Right lung (tissue), 5 donors: ENCODE data around the gene RXRA. TPM values are rescaled to one million over a fixed set of nuclear protein-coding genes. Genes with fewer than 3 reads are reported as not detected.

Experiments used
- DNase-seq, 2 donors: peaks; one replicate each; pipeline ENCODE4 v3.0.0-alpha.2; 2013
- polyA plus RNA-seq, 5 donors: library from polyadenylated mRNA; unstranded; fragments of 120-200 nt; gene quantifications; one replicate each; pipeline versions ENCODE4 v1.2.1 to v1.2.3, GENCODE V29; 2013; ENCODE audit warnings: inconsistent platforms in 1 of 5, low replicate concordance in 1 of 5; ENCODE audit not compliant: insufficient read length in 5 of 5, insufficient read depth in 1 of 5

Gene RXRA
- polyA plus RNA-seq, 5 donors: 34.3 to 68.9 (median 47.8) TPM

GRCh38 chr9:134413112-134413715 lies 87.0 kb downstream of the RXRA start:
- no peak for DNase-seq

- peak in 1 of 2 donors; percentile 45 for DNase-seq
Observed at GRCh38 chr9:134413890-134414623, 87.8 kb downstream of the RXRA start.

GRCh38 chr9:134414900-134415425 lies 88.7 kb downstream of the RXRA start:
- DNase-seq: no peak

GRCh38 chr9:134416385-134417015 lies 90.2 kb downstream of the RXRA start:
- no peak for DNase-seq

GRCh38 chr9:134418354-134418753 lies 92.1 kb downstream of the RXRA start:
- DNase-seq: no peak

GRCh38 chr9:134419000-134419683 lies 92.9 kb downstream of the RXRA start:
- DNase-seq: no peak

- DNase-seq: no peak
Observed at GRCh38 chr9:134419684-134420076, 93.4 kb downstream of the RXRA start.

GRCh38 chr9:134420281-134420845 lies 94.1 kb downstream of the RXRA start:
- DNase-seq: no peak

- DNase-seq: no peak
Observed at GRCh38 chr9:134420974-134421432, 94.7 kb downstream of the RXRA start.

GRCh38 chr9:134421888-134422287 lies 95.6 kb downstream of the RXRA start:
- DNase-seq: no peak

GRCh38 chr9:134422301-134423090 lies 96.2 kb downstream of the RXRA start:
- DNase-seq: no peak

- no peak for DNase-seq
Observed at GRCh38 chr9:134423166-134423565, 96.9 kb downstream of the RXRA start.

- DNase-seq: no peak
Observed at GRCh38 chr9:134423749-134424148, 97.5 kb downstream of the RXRA start.

GRCh38 chr9:134424818-134425217 lies 98.6 kb downstream of the RXRA start:
- DNase-seq: no peak

- no peak for DNase-seq
Observed at GRCh38 chr9:134425401-134425800, 99.1 kb downstream of the RXRA start.

- DNase-seq: no peak
Observed at GRCh38 chr9:134425812-134426211, 99.6 kb downstream of the RXRA start.

- no peak for DNase-seq
Observed at GRCh38 chr9:134426436-134426835, 100.2 kb downstream of the RXRA start.

GRCh38 chr9:134427153-134427782 lies 101.0 kb downstream of the RXRA start:
- DNase-seq: no peak

- DNase-seq: no peak
Observed at GRCh38 chr9:134428559-134428958, 102.3 kb downstream of the RXRA start.

GRCh38 chr9:134429007-134429406 lies 102.8 kb downstream of the RXRA start:
- no peak for DNase-seq
